Measurements from ENCODE around the gene PLA2G2A. TPM values are rescaled to one million over a fixed set of nuclear protein-coding genes. Genes with fewer than 3 reads are reported as not detected.

Gene PLA2G2A
- total RNA-seq, 2 donors from 2014 or later: 83.9 to 795 TPM

- ATAC-seq: no peak
- intact Hi-C loops (cut with DNase I, micrococcal nuclease): loop anchor here in 1 of 2 donors (10.0 kb wide), 1 partner anchor 168 kb away; no protein-coding TSS in a partner anchor
- no peak for DNase-seq
Measured at GRCh38 chr1:19976317-19977003, 3.0 kb downstream of the PLA2G2A start.

GRCh38 chr1:19975423-19976193 lies 3.8 kb downstream of the PLA2G2A start:
- intact Hi-C loops (cut with DNase I, micrococcal nuclease): loop anchor here in 1 of 2 donors (10.0 kb wide), 1 partner anchor 169 kb away; no protein-coding TSS in a partner anchor
- no peak for ATAC-seq
- DNase-seq: no peak

DNA sequence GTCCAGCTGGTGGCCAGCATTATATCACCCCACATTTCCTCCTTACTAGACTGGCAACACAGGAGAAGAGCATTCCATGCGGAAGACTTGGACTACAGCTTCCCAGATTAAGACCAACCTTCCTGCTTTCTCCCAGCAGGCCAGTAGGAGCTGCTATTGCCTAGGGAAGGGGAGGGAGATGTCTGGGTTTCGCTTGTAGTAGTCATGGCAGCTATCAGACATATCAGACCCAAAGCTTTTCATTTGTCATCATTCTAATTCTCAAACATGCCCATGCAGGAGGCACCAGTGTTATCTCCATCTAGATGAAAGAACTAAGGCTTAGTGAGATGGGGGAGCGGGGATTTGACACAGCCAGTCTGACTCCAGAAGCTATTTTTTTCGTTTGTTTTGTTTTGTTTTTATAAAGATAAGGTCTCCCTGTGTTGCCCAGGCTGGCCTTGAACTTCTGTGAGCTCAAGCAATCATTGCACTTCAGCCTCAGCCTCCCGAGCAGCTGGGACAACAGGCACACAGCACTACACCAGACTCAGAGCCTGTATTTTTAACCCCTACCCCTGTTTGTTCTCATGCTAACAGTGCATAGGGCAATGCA lies 4.5 kb downstream of the PLA2G2A start:
- ATAC-seq (peak; percentile 96), DNase-seq (peak; percentile 48 to 56)
- intact Hi-C loops (cut with DNase I, micrococcal nuclease): loop anchor here in 1 of 2 donors (10.0 kb wide), 1 partner anchor 170 kb away; no protein-coding TSS in a partner anchor

GRCh38 chr1:19973616-19974015 lies 5.8 kb downstream of the PLA2G2A start:
- intact Hi-C loops (cut with DNase I, micrococcal nuclease): loop anchor here in 1 of 2 donors (10.0 kb wide), 1 partner anchor 171 kb away; no protein-coding TSS in a partner anchor
- ATAC-seq: no peak

GRCh38 chr1:19971664-19972063 lies 7.8 kb downstream of the PLA2G2A start:
- intact Hi-C loops (cut with DNase I, micrococcal nuclease): loop anchor here in 1 of 2 donors (10.0 kb wide), 1 partner anchor 173 kb away; no protein-coding TSS in a partner anchor
- DNase-seq (no peak), ATAC-seq (no peak)

More at GRCh38 chr1:19973616-19974015, 5.8 kb downstream of the PLA2G2A start:
- DNase-seq: no peak

DNA sequence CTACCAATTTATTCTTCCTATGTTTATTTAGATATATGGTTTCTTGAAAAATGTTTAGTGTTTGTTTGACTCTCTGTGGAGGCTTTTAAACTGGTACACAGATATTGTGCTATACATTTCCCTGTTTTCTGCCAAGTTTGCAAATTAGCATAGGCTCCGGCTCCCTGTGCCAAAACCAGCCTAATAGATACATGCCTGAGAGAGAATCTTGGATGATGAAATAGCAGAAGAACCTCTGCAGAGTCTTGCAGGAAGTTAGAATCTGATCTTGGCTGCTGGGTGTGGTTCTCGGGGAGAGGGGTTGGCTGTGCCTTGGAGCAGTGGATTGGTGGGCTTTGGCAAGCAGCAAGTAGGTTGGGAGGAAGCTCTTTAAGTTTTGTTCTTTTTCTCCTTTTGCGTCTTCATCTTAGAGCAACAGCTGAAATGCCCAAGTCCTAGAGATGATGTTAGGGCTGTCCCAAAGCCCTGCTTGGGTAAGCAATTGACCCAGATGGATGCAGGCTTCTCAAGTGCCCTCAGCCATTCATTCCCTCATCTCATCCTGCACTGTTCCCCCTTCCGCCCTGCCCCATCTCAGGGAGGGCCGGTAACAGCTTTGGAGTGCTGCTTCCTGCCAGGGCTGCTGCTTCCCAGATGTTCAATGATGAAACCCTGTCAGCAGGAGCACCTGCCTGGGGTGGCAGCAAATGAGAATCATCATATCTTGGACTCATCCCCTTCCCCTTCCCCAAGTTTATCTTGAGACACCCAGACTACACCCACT lies 9.3 kb downstream of the PLA2G2A start:
- intact Hi-C loops (cut with DNase I, micrococcal nuclease): loop anchor here in 1 of 2 donors (10.0 kb wide), 1 partner anchor 175 kb away; no protein-coding TSS in a partner anchor
- DNase-seq: no peak
- ATAC-seq: no peak

DNA sequence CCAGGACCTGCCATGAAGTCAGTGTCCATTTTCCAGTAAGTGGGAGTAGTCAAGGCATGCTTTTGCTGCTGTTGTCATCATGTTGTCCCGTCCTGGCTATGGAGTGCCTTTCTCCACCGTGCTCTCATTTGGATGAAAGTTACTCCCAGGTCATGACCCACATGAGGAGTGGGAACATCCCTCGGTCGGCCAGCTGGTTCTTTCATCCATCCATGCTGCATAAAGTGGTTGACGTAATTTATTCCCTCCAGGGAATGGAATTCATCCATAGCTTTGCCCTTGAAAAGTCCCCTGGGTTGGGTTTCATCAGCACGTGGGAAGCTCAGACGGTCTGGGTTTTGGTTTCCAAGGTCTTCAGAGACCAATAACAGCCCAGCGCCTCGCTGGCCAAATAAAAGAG lies 11.6 kb downstream of the PLA2G2A start:
- DNase-seq: no peak
- intact Hi-C loops (cut with DNase I, micrococcal nuclease): no loop called here
- ATAC-seq: no peak

DNA sequence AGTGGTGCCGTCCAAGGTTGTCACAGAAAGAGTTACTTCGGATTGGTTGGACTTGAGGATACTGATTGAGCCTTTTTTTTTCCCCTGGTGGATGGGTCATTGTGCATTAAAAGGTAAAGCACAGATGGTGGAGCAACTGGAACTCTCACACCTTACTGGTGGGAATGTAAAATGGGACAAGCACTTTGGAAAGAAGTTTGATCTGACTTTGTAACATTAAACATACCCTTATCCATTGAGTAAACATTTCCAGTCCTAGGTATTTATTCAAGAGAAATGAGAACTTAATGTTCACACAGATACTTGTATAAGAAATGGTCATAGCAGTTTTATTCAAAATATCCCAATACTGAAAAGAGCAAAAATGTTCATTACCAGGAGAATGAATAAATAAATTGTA lies 14.9 kb downstream of the PLA2G2A start:
- no peak for DNase-seq
- intact Hi-C loops (cut with DNase I, micrococcal nuclease): no loop called here
- ATAC-seq: no peak

DNA sequence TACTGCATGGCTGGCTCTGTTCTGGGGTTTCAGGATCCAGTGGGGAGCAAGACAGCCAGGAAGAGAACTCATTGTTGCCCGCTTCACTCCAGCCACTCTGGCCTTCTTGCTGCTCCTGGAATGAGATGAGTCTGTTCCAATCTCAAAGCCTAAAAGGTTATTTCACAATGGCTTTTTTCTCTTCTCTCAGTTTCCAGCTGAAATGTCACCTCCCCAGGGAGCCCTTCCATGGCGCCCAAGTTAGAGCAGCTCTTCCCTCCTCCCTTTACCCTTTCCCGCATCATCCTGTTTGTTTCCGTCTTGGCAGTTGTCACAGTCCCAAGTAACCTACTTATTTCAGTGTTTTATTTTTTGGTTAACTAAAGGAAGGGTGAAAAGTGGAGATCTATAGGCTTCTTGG lies 15.8 kb downstream of the PLA2G2A start:
- ATAC-seq (no peak), DNase-seq (no peak)
- intact Hi-C loops (cut with DNase I, micrococcal nuclease): no loop called here

DNA sequence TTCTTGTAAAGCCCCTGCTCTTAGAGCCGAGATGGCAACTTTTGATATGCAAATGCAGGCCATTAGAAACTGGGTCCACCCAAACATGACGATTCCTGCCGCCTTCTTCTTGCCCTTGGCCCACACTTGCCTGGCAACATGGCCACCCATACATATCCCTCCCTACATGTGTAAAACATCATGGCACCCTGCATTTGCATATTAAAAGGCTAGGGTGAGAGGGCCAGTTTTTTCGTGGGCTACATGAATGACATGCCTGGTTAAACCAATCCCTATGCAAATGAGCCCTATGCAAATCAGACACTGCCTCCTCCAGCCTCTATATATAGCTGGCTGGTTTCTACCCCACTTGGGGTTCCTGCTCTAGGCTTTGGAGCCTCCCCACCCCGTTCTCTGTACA lies 18.8 kb downstream of the PLA2G2A start:
- no peak for DNase-seq
- intact Hi-C loops (cut with DNase I, micrococcal nuclease): no loop called here
- no peak for ATAC-seq

GRCh38 chr1:19957779-19958178 lies 21.6 kb downstream of the PLA2G2A start:
- intact Hi-C loops (cut with DNase I, micrococcal nuclease): no loop called here
- DNase-seq: no peak
- ATAC-seq: no peak

DNA sequence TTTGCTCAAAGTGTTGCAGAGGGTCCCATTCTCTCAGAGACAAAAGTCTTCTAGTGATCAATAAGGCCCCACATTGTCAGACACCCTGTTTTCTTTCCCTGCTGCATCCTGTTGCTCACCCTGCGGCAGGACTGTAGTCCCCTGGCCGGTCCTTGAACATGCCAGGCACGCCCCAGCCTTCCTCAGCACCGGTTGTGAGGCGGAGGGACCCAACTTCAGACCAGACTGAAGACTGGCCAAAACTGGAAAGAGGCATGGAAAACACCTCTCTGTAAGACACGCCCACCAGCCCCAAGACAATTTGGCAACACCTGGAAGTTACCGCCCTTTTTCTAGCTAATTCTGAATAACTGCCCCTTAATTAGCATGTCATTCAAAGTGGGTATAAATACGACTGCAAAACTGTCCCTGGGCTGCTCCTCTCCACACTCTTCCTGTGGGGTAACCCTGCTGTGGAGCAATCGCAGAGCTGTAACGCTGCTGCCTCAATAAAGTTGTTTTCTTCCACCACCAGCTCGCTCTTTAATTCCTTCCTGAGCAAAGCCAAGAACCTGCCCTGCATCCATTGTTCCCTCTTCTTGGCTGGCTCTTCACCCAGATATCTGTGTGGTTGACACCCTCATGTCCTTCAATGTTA lies 23.8 kb downstream of the PLA2G2A start:
- no peak for ATAC-seq
- intact Hi-C loops (cut with DNase I, micrococcal nuclease): no loop called here

DNA sequence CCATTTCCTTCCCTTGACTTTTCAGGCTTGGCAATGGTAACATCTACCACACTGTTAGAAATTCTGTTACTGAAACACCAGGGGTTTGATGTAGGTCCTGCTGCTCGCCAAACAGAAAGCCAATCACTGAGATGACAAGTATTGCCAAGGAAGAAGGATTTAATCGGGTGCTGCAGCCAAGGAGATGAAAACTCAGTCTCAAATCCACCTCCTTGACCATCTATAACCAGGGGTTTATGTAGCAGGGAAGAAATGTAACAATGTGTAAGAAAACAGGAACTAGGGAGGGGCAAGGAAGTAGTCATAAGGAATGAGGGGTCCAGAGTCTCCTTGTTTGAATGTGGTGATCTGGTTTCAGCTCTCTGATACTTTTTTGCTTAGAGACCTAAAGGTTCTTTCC lies 25.4 kb downstream of the PLA2G2A start:
- intact Hi-C loops (cut with DNase I, micrococcal nuclease): no loop called here
- DNase-seq (no peak), ATAC-seq (no peak)

More for the DNA sequence above, 23.8 kb downstream of the PLA2G2A start:
- DNase-seq: no peak

DNA sequence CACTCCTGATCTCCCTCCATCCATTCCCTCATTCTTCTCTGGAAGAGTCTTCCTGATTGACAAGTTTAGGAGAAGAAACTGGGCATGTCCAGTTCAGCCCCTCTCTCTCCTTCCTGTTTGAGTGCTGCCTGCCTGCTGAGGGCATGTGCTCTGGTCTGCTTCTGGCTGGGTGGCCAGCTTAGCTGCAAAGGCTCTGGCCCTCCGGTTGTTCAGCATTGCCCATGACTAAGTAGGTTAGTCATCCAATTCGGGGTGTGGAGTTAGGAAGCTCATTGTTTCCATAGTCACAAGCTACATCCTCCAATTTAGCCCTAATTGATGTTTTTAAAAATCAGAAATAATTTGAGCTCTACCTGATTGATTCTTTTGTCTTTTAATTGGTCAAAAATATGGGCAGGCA lies 30.4 kb downstream of the PLA2G2A start:
- no peak for ATAC-seq
- intact Hi-C loops (cut with DNase I, micrococcal nuclease): no loop called here
- no peak for DNase-seq

DNA sequence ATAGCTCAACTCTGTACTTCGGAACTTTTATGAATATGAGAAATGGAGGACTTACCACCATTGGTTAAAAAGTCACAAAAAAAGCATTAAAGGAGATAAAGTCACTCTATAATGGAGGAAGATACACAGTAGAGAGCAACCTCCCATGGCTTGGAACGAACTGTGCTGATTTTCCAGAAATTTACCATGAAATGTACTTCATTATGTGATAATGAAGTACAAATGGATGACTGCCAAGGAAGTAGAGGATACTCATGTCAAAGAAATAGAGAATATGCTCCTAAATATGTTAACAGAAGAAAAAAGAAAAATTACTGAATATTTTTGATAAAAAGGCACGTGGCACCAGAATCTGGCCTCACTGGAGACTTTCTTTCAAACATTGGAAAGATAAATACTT lies 32.4 kb downstream of the PLA2G2A start:
- intact Hi-C loops (cut with DNase I, micrococcal nuclease): no loop called here
- DNase-seq (no peak), ATAC-seq (no peak)

GRCh38 chr1:19946331-19946751 lies 33.1 kb downstream of the PLA2G2A start:
- intact Hi-C loops (cut with DNase I, micrococcal nuclease): no loop called here
- DNase-seq: no peak
- ATAC-seq: no peak

DNA sequence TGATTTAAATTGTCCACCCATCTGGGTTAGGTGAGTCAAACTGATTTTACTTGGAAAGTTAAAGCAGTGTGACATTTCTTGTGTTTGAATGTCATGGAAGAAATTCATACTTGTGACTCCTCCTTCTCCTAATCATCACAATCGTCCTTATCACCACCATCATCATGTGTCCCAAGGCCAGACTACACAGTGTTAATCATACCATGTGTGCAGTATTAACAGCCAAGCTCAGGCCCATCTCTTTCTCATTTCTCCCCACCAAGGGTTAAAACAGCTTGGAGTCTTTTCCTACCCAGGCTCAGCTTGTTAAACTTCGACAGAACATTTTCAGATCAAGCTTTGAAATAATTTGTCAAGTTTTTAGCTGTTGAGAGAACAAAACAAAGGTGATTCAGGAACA lies 33.5 kb downstream of the PLA2G2A start:
- no peak for ATAC-seq
- DNase-seq: no peak
- intact Hi-C loops (cut with DNase I, micrococcal nuclease): no loop called here

DNA sequence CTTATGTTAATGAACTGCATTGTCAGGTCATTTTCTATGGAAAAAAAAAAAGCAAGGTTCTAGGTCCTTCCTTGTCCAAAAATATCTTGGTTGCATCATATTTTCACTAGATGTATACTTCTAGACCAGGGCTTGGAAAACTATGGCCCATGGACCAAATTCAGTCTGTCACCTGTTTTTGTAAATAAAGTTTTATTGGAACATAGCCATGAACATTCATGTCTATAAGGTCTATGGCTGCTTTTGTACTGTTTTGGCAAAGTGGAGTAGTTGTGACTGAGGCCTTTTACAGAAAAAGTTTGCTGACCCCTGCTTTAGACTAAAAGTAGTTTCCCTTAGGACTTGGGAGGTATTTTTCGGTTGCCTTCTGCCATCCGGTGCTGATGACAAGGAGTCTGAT lies 36.8 kb downstream of the PLA2G2A start:
- ATAC-seq (no peak), DNase-seq (no peak)
- intact Hi-C loops (cut with DNase I, micrococcal nuclease): no loop called here

Data from left colon (tissue), 2 donors.